GM19438 (cell line): ENCODE data around the gene SEC14L3.
"Not testable (repeated sequence)": the region's sequence is repeated elsewhere in the genome, so short reads cannot be mapped to it uniquely, and the experiment has no call there.

Source experiments
- ATAC-seq: cut with Tn5 transposase; IDR thresholded peaks from one replicate; pipeline ENCODE4 v1.9.1; 2021; ENCODE audit warnings: low read depth; ENCODE audit not compliant: unreplicated experiment

SEC14L3 gene

DNA sequence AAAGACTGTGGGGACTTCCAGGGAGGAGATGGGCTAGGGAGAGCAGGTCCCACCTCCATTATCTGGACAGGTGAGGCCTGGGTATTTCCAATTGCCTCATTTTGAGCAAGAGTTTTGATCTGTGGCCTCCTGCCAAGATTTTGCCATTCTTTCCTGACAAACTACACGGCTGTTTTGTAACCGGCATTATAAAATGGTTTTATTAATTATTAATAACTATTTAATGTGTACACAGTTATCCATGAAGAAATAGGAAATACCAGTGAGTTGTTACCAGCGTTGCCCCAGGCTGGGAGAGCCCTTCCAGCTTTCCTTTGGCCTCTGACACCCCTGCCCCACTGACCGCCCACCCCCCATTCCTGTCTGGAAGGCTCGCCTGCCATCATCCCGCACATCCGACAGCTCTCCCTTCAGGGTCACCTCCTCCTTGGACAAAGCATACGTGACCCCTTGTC, 14.9 kb upstream of the SEC14L3 start:
- ATAC-seq, result no peak

DNA sequence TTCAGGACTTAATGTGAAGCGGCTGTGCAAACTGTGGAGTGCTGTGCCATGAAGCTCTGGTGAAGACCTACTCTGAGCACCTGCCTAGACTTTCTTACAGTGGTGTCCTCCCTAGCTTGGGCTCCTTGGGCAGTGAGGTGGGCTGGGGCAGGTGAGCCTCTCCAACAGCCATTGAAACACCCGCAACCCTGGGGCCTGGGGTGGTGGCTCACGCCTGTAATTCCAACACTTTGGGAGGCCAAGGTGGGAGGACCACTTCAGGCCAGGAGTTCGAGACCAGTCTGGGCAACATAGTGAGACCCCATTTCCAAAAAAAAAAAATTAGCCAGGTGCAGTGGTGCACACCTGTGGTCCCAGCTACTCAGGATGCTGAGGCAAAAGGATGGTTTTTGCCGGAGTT, 14.3 kb upstream of the SEC14L3 start:
- no peak for ATAC-seq

DNA sequence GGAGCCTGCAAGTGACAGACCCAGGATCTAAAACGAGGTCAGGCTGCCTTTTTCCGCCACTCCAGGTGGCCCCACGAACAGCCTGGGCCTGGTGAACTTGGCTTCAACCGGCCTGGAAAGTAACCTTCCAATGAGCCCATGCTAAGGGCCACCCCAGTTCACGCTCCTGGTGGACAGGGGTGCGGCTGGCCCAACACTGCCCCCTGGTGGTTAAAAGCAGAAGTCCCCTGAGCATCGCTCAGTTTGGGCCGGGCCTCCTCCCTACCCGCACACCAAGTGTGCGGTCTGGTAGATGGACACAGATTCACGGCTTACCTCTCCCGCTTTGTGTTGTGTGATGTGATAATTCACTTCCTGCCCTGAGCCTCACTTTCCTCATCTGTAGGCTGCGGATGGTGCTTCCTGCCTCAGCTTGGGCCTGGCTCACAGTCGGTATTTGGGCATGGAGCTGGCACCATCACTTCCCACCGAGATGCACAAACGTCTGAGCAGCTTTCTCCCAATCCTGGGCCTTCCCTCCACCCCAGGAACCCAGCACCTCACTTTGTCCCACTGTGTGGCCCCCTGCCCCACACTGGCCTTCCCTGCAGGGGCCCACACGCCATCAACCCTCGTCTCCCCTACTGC, 13.7 kb upstream of the SEC14L3 start:
- no peak for ATAC-seq

DNA sequence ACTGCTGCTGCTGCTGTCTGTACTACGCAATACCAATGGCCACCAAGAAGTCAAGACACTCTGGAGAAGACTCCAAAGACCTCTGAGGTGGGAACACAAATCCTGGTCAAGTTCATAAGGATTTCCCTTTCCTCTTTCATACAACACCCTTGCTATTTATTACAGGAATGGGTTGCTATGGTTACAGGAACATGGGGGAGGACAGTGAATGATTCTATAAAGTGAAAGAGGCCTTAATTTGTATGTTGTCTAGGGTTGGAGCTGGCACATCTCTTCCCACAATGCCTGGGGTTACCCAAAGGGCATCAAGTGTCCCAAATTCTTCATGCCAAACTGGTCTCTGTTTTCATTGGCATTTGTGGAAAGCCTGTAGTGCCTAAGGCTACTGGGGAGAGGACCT, 11.4 kb upstream of the SEC14L3 start:
- no peak for ATAC-seq

DNA sequence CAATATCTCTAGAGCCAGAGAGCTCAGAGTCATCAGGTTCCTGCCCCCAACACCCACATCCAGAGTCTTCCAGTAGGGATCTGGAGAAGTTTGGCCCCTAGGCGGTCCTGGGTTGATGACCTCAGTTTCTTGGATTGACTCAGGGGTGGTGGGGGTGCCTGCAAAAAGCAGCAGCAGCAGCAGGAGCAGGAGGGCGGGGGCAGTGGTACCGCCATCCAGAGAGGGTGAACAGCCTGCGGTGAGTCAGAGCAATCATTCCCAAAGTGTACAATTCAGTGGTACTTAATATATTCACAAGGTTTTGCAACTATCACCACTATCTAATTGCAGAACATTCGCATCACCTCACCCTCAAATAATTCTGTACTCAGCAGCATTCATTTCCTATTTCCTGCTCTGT, 9.9 kb upstream of the SEC14L3 start:
- ATAC-seq, result no peak

DNA sequence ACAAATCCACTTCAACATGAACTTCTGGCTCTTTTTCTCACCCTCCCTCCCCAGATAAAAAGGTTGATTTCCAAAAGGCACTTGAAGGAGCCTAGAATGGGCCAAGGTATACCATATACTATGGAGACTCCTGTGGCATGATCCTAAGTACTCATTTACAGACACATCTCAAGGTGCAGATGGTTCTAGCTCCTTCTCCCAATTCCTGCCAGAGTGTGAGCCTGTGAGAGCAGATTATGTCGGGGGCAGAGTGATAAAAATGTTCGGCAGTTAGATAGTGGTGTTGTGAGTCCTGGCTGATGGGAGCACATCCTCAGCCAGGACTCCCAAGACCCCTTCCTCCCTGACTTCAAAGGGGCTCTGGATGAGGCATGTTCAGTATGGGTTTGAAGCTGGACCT, 8.2 kb upstream of the SEC14L3 start:
- ATAC-seq, result no peak

DNA sequence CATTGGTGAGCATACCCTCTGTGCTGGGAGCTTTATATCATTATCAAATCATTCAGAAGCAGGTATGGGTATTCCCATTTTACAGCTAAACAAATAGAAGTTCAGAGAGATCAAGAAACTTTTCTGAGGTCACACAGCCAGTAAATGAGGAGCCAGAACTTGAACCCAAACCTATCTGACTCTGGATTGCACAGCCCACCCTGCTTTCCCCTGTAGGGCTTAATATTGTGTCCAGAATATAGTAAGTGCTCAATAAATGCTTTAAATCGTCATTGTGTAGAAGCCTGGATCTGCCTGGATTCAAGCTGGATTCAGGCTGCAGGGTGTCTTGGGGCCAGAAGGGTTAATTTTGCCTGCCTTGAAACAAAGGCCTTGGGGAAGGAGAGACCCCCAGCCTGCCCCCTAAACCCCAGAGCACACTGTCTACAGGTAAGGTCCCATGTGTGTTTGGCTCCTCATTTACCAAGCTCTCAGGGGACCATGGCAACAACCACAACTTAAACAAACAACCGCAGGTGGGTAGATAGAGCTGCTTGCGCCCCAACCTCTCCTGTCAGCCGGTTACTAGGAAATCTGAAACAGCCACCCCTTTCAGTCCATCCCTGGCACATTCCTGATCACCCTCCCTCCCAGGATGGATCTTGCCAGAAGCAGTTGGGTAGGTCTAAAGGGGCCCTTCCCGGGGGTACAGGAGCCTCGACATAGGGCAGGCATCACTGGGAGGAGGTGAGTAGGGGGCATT, 3.0 kb upstream of the SEC14L3 start:
- no peak for ATAC-seq

DNA sequence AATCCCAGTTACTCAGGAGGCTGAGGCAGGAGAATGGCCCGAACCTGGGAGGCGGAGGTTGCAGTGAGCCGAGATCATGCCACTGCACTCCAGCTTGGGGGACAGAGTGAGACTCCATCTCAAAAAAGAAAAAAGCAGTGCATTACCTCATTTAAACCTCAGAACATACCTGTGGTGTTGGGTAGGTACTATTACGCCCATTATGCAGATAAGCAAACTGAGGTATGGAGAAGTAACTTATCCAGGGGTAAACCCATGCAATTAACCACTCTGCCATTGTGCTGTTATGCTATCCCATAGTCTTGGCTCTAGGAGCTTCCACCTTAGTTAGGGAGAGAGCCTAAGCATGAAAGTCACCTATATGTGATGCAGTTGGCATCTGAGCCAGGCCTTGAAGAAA, 2.3 kb upstream of the SEC14L3 start:
- no peak for ATAC-seq

DNA sequence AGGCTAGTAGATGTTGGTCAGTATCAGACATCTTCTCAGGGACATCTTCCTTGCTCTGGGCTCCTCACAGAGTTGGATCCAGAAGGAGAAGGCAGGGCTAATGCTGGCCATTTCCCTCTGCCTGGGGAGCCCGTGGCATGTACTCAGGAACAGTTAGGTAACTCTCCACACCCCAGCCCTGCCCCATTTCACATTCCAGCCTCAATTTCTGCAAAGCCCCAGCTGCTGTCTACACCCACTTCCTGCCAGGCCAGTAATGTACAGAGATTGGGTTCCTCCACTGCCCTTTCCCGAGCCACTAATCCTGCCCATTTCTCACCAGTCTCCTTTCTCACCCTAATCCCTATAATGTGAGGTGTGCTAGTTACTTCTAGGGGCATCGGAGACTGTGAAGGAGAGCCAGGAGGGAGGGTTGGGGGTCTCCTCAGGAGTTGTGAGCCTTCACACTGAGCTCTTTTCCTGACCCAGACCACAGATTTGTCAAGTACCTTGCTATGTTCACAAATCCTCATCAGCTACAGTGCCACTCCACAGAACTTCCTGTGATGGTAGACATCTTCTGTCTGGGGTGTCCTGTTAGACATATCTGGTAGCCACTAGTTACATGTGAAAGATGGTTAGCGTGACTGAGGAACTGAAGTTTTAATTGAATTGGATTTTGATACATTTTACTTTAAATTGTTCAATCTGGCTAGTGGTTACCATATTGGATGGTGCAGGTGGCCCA, 1.3 kb upstream of the SEC14L3 start:
- no peak for ATAC-seq

DNA sequence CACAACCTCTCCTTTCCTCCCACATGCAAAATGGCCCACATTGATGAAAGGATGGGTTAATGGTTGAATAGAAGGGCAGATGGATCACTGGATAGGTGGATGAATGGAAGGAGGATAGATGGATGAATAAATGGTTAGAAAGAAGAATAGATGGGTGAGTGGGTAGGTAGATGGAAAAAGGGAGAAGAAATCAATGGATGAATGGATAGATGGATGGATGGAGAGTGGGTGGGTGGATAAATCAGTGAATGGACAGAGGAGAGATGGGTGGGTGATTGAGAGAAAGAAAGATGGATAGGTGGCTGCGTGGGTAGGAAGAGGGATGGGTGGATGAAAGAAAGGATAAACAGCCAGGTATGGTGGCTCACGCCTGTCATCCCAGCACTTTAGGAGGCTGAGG, 1.2 kb downstream of the SEC14L3 start:
- ATAC-seq, result no peak

DNA sequence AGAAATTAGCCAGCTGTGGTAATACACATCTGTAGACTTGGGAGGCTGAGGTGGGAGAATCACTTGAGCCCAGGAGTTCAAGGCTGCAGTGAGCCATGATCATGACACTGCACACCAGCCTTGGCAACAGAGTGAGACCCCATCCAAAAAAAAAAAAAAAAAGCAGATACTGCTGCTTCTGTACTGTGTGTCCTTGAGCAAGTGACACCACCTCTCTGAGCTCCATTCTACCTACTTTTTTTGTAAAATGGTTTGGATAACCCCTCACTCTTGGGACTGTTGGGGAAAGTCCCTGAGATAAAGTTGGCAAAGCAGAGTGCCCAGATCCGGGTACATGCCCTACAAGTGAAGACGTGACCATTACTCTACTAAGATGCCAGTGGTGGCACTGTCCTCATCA, 2.7 kb downstream of the SEC14L3 start:
- no peak for ATAC-seq

DNA sequence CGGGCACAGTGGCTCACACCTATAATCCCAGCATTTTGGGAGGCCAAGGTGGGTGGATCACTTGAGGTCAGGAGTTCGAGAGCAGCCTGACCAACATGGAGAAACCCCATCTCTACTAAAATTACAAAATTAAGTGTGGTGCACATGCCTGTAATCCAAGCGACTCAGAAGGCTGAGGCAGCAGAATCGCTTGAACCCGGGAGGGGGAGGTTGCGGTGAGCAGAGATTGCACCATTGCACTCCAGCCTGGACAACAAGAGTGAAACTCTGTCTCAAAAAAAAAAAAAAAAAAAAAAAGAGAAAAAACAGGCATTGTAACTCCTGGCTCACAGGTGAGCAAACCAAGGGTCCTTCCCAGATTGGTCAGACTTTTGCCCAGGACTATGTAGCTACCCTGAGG, 11.3 kb downstream of the SEC14L3 start:
- not testable (repeated sequence) for ATAC-seq

DNA sequence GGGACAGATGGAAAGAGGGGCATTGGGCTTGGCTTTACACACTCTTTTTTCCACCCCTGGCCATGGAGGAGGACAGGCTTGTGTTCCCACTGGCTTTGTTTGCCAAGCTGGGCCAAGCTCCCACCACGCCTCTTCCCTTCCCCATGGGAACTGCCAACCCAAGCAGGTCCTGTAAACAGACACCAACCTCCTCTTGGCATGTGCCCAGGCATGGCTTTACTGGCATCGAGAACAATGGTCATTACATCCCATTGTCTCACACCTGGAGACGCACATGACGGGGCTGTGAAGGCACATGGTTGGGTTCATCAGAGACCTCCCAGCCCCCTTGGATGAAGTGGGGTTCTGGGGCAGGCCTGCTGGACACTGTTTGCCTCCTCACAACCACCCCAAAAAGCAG, 11.7 kb downstream of the SEC14L3 start:
- no peak for ATAC-seq

DNA sequence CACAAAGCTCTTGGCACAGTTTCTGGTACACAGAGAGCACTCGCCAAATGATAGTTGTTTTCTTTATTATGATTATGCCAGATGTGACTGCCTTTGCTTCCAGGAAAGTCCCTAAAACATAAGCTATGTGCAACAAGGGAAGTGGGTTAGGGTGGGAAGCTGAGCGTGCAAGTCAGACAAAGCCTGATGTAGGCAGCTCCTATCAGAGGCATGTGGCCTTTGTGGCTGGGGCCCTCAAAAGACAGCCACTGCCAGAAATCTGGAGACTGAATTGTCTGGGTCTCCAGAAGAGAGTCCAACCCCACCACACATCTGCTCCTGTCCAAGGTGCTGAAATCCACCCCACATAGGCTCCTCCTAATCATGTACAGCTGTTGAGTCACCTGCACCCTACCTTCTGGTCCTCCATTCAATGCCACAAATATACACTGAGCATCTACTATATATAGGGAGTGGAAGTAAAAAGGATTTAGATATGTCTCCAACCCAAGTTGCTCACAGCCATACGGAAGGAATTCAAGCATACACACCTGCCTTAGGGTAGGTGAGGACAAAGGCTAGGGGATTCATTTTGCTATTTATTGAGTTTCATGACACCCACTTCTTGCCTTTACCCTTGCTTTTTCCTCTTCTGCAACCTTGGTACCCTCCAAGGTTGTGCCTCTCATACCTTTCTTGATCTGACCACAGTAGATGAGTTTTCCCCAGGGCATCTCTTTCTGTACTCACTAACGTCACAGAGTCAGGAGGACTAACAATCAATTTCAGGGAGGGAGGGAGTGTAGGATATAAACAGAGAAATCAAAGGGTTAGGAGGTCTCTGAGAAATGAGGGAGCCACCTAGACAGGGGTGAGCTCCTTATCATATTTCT, 12.4 kb downstream of the SEC14L3 start:
- ATAC-seq, result no peak

DNA sequence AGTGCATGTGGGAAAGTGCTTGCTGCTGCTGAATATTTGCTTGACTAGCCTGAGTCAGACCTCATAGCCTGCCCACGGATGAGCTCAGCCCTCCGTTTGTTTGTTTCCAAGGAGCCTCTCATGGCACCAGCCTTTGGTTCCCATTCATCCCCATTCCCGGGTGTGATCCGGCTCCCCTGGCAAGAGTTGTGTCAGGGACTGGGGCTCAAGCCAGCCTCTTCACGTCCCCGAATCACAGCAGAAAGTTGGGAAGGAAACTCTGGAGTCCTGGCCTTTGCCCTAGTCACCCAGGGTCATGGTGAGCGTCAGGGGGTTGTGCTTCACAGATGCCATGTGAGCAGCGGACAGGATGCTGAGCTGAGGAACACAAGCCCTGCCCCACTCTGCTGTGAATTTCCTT, 13.8 kb downstream of the SEC14L3 start:
- no peak for ATAC-seq

DNA sequence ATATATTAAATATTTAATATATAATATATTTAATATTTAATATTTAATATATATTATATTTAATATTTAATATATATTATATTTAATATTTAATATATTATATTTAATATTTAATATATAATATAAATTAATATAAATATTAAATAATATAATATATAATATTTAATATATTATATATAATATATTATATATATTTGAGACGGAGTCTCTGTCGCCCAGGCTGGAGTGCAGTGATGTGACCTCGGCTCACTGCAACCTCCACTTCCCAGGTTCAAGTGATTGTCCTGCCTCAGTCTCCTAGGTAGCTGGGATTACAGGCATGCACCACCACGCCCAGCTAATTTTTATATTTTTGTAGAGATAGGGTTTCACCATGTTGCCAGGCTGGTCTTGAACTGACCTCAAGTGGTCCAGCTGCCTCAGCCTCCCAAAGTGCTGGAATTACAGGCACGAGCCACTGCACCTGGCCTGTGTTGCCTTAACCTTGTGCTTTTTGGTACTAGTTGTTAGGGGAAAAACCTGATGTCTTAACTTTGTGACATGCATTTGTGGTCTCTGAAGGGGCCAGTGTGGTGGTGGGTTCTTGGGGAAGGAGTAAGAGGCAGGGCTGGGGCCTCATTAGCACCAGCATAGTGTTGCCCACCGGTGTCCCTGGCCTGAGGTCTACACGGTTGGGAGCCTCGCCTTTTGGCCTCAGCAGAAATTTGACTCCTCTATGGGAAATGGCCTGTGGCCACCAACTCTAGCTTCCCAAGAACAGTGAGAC, 16.6 kb downstream of the SEC14L3 start:
- ATAC-seq, result no peak

DNA sequence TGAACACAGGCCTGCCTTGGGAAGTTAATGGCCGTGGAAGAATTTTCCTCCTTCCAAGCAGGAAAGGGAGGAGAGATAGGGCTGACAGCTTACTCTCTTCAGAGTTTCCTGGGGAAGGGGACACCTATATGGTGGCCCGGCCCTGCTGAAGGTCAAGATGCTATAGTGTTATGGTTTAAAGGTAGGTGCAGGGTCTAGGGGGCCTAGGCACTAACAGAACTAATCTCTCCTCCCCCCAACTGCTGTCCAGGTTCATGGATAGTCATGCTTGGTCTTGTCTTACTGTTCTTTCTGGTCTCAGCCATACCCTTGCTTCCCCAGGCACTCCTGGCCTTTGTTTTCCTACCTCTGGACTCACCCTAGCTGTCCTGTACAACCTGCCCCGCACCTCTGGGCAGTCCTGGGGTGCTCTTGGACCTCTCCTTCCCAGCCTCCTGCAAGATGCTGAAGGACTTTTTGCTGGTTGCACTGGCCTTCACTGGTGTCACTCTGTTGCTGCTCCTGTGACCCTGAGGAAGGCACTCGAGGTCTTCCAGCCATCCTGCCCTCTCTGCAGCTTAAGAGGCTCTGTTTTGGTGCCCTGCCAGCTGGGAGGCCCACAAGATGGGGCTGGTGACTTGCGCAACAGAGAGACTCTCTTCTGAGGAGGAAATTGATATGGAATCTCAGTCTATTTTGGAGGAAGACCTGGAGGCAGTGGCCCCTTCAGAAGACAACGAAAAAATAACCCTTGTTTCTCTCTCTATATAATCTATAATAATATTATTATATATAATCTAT, 17.9 kb downstream of the SEC14L3 start:
- no peak for ATAC-seq

DNA sequence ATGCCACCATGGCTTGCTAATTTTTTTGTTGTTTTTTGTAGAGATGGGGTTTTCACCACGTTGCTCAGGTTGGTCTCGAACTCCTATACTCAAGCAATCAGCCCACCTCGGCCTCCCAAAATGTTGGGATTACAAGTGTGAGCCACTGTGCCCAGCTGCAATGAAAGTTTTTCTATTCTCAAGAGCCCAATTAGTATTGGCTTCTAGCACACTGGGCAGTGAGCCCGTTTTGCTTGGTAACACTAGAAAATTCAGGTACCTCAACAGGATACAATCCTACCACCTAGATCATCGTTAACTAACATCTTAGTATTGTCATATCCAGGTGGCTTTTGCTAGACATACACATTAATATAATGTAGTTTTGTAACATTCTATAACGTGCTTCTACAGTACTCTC, 19.0 kb downstream of the SEC14L3 start:
- ATAC-seq, result no peak

DNA sequence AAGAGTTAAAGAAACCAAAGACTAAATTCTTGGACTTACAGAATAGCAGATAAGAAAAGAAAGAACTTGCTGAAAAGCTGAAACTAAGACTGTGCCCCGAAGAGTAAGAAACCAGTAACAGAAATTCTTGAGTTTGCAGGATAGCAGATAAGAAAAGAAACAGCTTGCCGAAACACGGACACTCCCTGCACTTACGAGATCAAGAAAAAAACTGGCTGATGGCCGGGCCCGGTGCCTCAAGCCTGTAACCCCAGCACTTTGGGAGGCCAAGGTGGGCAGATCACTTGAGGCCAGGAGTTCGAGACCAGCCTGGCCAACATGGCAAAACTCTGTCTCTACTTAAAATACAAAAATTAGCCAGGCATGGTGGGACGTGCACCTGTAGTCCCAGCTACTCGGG, 20.3 kb downstream of the SEC14L3 start:
- not testable (repeated sequence) for ATAC-seq
